CD4-positive, alpha-beta T cell treated with Interleukin-6 for 4 hours (primary cell): ENCODE measurements around the gene UBE2I.
"Not testable (repeated sequence)": the region's sequence is repeated elsewhere in the genome, so short reads cannot be mapped to it uniquely, and the experiment has no call there.

Experiments used
- DNase-seq: peaks from one replicate; pipeline ENCODE4 v3.0.0-alpha.2; 2020; ENCODE audit warnings: mixed read lengths

Gene UBE2I

DNA sequence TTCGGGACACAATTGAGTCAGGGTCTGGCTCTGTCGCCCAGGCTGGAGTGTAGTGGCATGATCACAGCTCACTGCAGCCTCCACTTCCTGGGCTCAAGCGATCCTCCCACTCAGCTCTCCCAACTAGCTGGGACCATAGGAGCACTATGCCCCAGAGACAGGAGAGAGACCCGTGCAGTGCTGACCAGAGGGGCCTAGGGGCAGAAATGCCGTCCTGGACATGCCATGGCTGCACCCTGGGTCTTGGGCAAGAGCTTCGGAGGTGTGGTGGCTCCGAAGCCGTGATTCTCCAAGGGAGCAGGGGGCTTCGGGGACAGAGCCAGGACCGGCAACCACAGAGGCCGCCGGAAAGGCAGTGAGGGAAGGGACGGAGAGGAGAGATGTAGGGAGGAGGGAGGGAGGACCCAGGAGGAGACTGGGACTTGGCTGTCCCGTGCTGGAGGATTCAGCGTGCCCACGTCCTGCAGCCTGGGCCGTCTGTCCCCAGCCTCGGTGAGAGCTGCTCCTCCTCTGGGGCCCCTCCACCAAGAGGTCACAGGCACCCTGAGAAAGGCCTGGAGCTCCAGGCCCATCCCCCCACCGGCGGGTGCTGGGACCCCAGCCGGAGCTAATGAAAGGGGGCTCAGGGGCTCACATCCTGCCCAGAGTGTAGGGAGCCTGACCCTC lies 31.7 kb upstream of the UBE2I start:
- DNase-seq, result no peak

- no peak for DNase-seq
These were observed 31.0 kb upstream of the UBE2I start for GRCh38 chr16:1278477-1278876.

- DNase-seq, result no peak
These were observed 30.1 kb upstream of the UBE2I start for GRCh38 chr16:1279081-1279944.

- no peak for DNase-seq
These were observed 29.4 kb upstream of the UBE2I start for GRCh38 chr16:1279945-1280589.

DNA sequence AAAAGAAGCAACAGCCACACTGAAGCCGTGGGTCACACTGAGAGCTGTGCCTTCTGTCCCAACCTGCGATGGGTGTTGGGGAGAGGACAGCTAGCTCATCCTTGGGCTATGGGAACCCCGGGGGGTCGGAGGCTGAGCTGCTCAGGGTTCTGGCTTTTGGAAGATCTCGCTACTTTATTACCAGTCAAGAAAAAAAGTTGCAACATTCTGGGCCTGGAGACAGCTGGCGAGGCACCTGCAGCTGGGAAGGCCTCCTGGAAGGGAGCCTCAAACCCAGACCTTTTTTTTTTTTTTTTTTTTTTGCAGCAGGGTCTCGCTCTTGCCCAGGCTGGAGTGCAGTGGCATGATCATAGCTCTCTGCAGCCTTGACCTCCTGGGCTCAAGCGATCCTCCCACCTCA lies 28.7 kb upstream of the UBE2I start:
- no peak for DNase-seq

DNA sequence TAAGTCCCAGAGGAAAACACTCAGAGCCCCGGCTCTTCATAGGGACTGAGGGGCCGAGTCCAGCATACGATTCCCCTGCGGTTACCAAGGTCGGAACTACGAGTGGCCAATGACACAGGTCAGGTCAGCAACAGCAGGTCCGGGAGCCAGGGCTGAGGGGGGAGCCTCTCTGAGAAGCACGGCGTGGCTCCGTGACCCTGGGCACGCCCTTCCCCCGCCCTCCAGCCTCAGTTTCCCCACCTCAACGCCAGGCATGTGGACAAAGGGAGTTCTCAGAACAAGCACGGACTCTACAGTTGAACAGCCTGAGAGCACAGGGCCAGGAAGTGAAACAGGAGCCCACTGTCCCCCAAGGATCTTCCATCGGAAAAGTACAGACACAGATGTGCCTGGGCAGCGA lies 27.9 kb upstream of the UBE2I start:
- no peak for DNase-seq

DNA sequence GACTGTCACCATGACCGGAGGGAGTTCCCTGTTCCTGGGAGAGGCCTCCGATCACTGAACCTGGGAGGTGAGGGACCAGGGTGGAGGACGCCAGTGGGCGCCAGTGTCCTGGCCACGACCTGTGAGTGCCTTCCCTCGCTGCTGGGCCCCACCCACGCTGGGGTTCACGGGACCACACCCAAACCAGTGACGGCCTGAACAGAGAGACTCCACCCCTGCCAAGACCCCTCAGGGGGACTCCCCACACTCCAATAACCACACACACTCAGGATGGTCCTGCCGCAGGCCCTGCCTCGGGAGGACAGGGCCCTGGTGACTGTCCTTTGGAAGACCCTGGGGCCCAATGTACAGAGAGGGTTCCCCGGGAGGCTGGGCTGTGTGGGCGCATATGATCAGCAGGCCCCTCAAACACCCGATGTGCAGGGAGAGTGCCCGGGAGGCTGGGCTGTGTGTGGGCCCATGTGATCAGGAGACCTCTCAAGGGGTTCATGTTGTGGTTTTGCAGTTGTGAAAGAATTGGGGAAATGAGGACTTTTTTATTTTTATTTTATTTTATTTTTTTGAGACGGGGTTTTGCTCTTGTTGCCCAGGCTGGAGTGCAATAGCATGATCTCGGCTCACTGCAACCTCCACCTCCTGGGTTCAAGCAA lies 27.0 kb upstream of the UBE2I start:
- no peak for DNase-seq

DNA sequence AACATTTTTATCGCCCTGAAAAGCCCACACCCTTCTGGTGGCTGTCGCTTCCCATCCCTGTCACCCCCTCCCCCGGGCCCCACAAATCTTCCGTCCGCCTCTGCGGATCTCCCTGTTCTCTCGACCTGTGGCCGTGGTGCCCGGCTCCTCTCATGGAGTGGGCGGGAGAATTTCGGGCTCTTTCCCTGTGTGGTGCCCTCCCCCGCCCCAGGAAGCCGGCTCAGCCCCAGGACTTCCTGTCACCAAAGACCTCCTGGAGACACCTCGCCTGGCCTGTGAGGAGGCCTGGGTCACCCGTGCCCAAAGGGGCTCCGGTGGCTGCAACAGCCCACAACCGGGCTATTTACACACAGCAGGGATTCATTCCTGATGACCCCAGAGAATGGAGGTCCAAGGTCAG lies 26.1 kb upstream of the UBE2I start:
- DNase-seq, result no peak

DNA sequence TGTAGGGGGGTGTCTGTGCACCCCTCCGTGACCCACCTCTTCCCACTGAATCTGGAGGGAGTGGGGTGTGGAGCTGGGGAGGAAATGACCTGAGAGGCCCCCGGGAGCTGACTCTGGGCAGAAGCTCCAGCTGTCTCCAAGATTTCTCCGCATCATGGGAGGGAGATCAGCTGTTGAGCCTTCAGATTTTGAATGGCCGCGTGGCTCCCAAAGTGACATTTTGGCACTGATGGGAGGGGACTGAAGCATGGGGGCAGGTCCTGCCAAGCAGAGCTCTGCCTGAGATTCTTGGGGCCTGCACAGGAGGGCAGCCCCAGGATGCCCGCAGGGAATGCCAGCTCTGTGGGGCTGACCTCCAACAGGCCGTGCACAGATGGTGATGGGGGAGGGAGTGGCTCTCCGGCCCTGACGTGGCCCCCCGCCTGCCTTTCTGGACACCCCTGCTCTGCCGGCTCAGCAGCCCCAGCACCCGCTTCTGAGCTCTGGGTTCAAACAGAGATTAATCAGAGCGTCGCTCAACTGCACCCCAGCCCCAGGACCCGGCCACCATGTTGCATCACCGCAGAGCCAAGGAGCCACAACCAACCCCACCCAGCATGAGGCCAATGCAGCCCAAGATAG lies 25.3 kb upstream of the UBE2I start:
- no peak for DNase-seq

DNA sequence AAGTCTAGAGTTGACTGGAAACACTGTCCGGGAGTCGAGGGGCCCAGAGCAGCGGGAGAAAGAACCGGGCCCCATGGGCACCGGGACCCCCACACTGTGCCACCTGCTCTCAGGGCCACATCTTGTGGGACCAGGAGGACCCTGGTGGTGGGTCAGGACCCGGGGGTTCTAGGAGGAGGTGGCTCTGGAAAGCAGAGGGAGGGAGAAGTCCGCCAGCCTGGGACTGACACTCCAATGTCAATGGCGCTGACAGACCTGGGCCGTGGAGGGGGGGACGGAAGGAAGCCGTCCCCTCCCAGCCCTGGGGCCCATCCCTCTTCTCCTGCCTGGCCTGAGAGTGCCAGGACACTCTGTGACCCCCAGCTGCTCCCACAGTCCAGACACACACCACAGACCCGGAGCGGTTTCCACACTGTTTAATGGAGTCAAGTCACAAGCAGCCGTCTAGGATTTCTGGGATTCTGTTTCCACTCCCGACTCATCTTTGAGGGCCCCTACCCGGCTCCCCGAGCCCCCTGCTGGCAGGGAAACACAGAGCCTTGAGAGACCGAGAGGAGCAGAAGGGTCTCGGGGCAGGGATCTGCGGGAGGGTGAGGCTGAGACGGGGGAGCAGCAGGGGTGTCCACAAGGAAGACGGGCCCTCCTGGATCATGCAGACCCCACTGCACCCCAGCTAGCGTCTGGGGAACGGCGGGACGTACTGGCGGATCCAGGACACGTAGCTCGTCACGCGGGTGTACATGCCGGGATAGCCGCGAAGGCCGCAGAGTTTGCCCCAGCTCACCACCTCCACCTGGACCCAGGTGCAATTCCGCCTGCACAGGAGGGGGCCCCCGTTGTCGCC lies 23.5 kb upstream of the UBE2I start:
- DNase-seq, result no peak

- DNase-seq, result no peak
These were observed 22.8 kb upstream of the UBE2I start for GRCh38 chr16:1286513-1287094.

- no peak for DNase-seq
These were observed 21.3 kb upstream of the UBE2I start for GRCh38 chr16:1287982-1288670.

GRCh38 chr16:1288813-1289476 lies 20.5 kb upstream of the UBE2I start:
- no peak for DNase-seq

DNA sequence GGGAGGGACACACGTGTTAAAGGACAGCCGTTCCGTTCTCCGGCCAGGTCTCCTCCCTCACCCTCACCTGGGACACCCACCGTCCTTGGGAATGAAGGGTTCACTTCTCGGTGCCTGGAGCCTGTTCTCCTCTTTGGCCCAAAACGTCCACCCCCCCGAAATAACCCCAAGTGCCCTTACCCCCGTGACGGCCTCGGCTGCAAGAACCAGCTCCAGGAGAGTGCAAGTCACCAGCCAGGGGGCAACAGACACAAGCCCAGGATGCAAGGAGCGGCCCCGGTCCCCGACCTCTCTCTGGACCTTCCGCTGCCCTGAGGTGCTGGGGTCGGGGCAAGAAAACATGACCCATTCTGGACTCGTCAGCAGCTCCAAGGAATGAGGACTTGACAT lies 20.0 kb upstream of the UBE2I start:
- no peak for DNase-seq

DNA sequence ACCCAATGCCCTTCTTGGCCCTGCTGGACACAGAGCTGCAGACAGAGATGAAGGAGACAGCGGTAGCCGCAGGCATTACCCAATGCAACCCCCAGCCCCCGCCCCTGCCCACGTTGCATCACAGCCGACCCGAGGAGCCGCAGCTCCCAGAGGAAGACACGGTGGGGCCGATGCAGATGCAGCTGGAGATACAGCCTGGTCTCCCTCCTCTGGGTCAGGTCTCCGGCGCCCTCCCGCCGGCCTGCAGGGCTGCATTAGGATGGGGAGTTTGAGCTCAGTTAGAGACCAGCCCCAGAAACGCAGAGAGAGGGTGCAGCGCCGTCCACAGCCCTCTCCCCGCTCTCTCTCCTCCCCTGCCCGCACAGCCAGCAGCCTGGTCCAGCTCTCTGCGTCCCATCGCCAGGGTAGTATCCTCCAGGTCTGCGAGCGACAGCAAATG lies 19.4 kb upstream of the UBE2I start:
- DNase-seq, result no peak

- DNase-seq, result no peak
These were observed 18.4 kb upstream of the UBE2I start for GRCh38 chr16:1290860-1291575.

- DNase-seq, result no peak
These were observed 17.9 kb upstream of the UBE2I start for GRCh38 chr16:1291576-1291974.

- not testable (repeated sequence) for DNase-seq
These were observed 17.2 kb upstream of the UBE2I start for GRCh38 chr16:1292208-1292607.

- not testable (repeated sequence) for DNase-seq
These were observed 16.6 kb upstream of the UBE2I start for GRCh38 chr16:1292808-1293207.
